HepG2 (cell line): ENCODE results near the gene TCAIM. TPM values are rescaled to one million over a fixed set of nuclear protein-coding genes. Genes with fewer than 3 reads are reported as not detected.
A peak's percentile ranks its signal among the peaks of the same experiment; 100 is the strongest.

Experiments used
- ATF7-NPFF ChIP-seq: sonication (generic); formaldehyde crosslinking; IDR thresholded peaks from 2 replicates; pipeline ENCODE4 v1.8.1; 2023; ENCODE audit warnings: mild to moderate bottlenecking, low read depth, missing genetic modification reagents, moderate library complexity
- ELF3 ChIP-seq: IDR thresholded peaks from 2 replicates; pipeline ENCODE4 v1.6.1; 2016; ENCODE audit warnings: missing genetic modification reagents, missing compliant biosample characterization
- HDAC1 ChIP-seq: sonication (generic); formaldehyde crosslinking; IDR thresholded peaks from 2 replicates; pipeline ENCODE4 v1.5.1; 2020; ENCODE audit warnings: mild to moderate bottlenecking, missing genetic modification reagents
- KLF16 ChIP-seq, 2 experiments: sonication (generic) in 1 of 2; formaldehyde crosslinking in 1 of 2; IDR thresholded peaks; 2 replicates each; pipeline versions ENCODE4 v1.6.1 to v1.8.0; 2016 to 2023; ENCODE audit warnings: missing genetic modification reagents in 2 of 2, missing compliant biosample characterization in 1 of 2
- MAFK ChIP-seq, 2 experiments: IDR thresholded peaks in 1 of 2; conservative IDR thresholded peaks in 1 of 2; 2 replicates each; pipeline ENCODE4 v1.6.1; 2011; ENCODE audit warnings: improper control_type of control experiment in 2 of 2, low read length in 2 of 2
- MBNL3 ChIP-seq: fragments of 250-450 bp; sonication (Bioruptor Pico); conservative IDR thresholded peaks from 2 replicates; pipeline ENCODE4 v1.8.0; 2022; ENCODE audit warnings: mild to moderate bottlenecking, inconsistent platforms
- MIER3 ChIP-seq: IDR thresholded peaks from 2 replicates; pipeline ENCODE4 v1.6.1; 2016; ENCODE audit warnings: missing compliant biosample characterization, borderline replicate concordance
- MIXL1 ChIP-seq: IDR thresholded peaks from 2 replicates; pipeline ENCODE4 v1.6.1; 2016
- NFKBIZ ChIP-seq: IDR thresholded peaks from 2 replicates; pipeline ENCODE4 v1.6.1; 2018; ENCODE audit warnings: missing genetic modification reagents, missing compliant biosample characterization
- SKI ChIP-seq: fragments of 450-650 bp; IDR thresholded peaks from one replicate; pipeline ENCODE4 v1.6.1; 2018; ENCODE audit warnings: mild to moderate bottlenecking; ENCODE audit not compliant: partially characterized antibody
- TEAD3 ChIP-seq: optimal IDR thresholded peaks from 2 replicates; pipeline ENCODE3; 2016; ENCODE audit warnings: borderline replicate concordance
- ZNF225 ChIP-seq: sonication (generic); formaldehyde crosslinking; IDR thresholded peaks from 2 replicates; pipeline ENCODE4 v1.4.0; 2020; ENCODE audit warnings: mild to moderate bottlenecking, missing genetic modification reagents
- ZNF317 ChIP-seq: sonication (generic); formaldehyde crosslinking; IDR thresholded peaks from 2 replicates; pipeline ENCODE4 v1.5.0; 2020; ENCODE audit warnings: mild to moderate bottlenecking, missing genetic modification reagents
- ZNF557 ChIP-seq: sonication (generic); formaldehyde crosslinking; IDR thresholded peaks from 2 replicates; pipeline ENCODE4 v1.4.0; 2020; ENCODE audit warnings: missing genetic modification reagents
- ZNF609 ChIP-seq: sonication (generic); formaldehyde crosslinking; IDR thresholded peaks from 2 replicates; pipeline ENCODE4 v1.4.0; 2020; ENCODE audit warnings: mild to moderate bottlenecking, missing genetic modification reagents, borderline replicate concordance
- ZNF619 ChIP-seq: sonication (generic); formaldehyde crosslinking; IDR thresholded peaks from 2 replicates; pipeline ENCODE4 v1.4.0; 2020; ENCODE audit warnings: mild to moderate bottlenecking, missing genetic modification reagents
- ZNF644 ChIP-seq: IDR thresholded peaks from 2 replicates; pipeline ENCODE4 v1.6.1; 2016; ENCODE audit warnings: low read depth
- polyA plus RNA-seq, 8 experiments: library from polyadenylated mRNA; depleted of rRNA in 3 of 8; stranded (reverse) in 7 of 8; unstranded in 1 of 8; fragments of >200 nt; fragmentation: Illumina TruSeq in 4 of 8; extraction: Trizol in 4 of 8; gene quantifications; 2 replicates each; pipeline versions ENCODE4 v1.2.1 to v1.2.3, GENCODE V29; 2011 to 2016; ENCODE audit warnings: low read depth in 4 of 8, missing spikeins in 1 of 8, mixed read lengths in 1 of 8; ENCODE audit not compliant: insufficient read depth in 1 of 8
- total RNA-seq, 5 experiments: library from RNA; depleted of rRNA; stranded (reverse); fragments of >200 nt; fragmentation: Illumina TruSeq; extraction: Trizol; gene quantifications; 2 replicates each; pipeline ENCODE4 v1.2.3, GENCODE V29; 2016; ENCODE audit warnings: low read depth in 1 of 5
- TF ChIP-seq, protein P1 (sequence below), 2 experiments: sonication (generic) in 1 of 2; formaldehyde crosslinking in 1 of 2; IDR thresholded peaks; 2 replicates each; pipeline versions ENCODE4 v1.4.0 to v1.6.1; 2018 to 2020; ENCODE audit warnings: missing genetic modification reagents in 2 of 2, borderline replicate concordance in 1 of 2, low read depth in 1 of 2, mild to moderate bottlenecking in 1 of 2, missing biosample characterization in 1 of 2
- TF ChIP-seq, protein P2 (sequence below): sonication (generic); formaldehyde crosslinking; IDR thresholded peaks from 2 replicates; pipeline ENCODE4 v1.4.0; 2020; ENCODE audit warnings: missing genetic modification reagents
- TF ChIP-seq, protein P3 (sequence below): IDR thresholded peaks from 2 replicates; pipeline ENCODE4 v1.6.1; 2016; ENCODE audit warnings: mild to moderate bottlenecking

The TCAIM gene
- total and polyA plus RNA-seq, 2 of the 13 experiments (the other 11 are each of a cell fraction or from before 2014, with no cell fraction given) = 16.9 to 22.6 TPM

DNA sequence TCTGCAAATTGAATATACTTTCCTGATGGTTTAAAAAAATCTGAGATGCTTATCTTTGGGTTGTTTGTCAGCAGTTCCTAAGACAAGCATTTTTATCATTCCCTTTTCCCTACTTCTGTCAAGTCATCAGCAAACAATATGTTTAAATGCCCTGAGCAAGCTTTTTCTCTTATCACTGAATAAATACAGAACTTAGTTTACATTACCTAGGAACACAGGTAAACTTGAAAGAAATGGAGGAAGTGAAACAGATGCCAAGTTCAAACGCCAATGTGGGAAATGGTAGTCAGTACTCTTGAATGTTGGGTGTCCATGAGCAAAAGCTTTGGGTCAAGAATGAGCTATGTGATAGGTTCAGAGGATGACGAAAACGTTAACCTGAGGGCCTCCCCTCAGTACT is 17.2 kb upstream of the TCAIM start (continued):
- TF ChIP-seq, protein P1, sequence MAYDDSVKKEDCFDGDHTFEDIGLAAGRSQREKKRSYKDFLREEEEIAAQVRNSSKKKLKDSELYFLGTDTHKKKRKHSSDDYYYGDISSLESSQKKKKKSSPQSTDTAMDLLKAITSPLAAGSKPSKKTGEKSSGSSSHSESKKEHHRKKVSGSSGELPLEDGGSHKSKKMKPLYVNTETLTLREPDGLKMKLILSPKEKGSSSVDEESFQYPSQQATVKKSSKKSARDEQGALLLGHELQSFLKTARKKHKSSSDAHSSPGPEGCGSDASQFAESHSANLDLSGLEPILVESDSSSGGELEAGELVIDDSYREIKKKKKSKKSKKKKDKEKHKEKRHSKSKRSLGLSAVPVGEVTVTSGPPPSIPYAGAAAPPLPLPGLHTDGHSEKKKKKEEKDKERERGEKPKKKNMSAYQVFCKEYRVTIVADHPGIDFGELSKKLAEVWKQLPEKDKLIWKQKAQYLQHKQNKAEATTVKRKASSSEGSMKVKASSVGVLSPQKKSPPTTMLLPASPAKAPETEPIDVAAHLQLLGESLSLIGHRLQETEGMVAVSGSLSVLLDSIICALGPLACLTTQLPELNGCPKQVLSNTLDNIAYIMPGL (CRISPR knock-in tag; IDR thresholded peaks at IDR 0.05; ENCODE audit: borderline replicate concordance in 1 of 2, low read depth in 1 of 2) = no peak; a peak in 1 of 4 replicates
- TF ChIP-seq ZNF609 (peak; percentile 96), NFKBIZ (CRISPR knock-in tag) (no peak), MIER3 (CRISPR knock-in tag) (peak; percentile 67; the same call in 1 of the 2 replicates), ZNF644 (CRISPR knock-in tag) (peak; percentile 97), ZNF619 (CRISPR knock-in tag) (no peak), TEAD3 (peak; percentile 81), ZNF317 (peak; percentile 68; the same call in 1 of the 2 replicates), SKI (peak; percentile 90), MBNL3 (no peak), ELF3 (CRISPR knock-in tag) (peak; percentile 97), ZNF225 (CRISPR knock-in tag) (no peak), ATF7-NPFF (CRISPR knock-in tag) (no peak), MIXL1 (CRISPR knock-in tag) (peak; percentile 76), ZNF557 (CRISPR knock-in tag) (no peak), MAFK (conservative IDR thresholded peaks at IDR 0.05 in 1 of 2, IDR thresholded peaks at IDR 0.05 in 1 of 2; ENCODE audit: low read length in 2 of 2) (peak; percentile 90 to 91), KLF16 (CRISPR knock-in tag; IDR thresholded peaks at IDR 0.05) (peak in 1 of 2 experiments; percentile 55; a peak in 1 of 4 replicates), HDAC1 (CRISPR knock-in tag) (peak; percentile 86)
- TF ChIP-seq, protein P2, sequence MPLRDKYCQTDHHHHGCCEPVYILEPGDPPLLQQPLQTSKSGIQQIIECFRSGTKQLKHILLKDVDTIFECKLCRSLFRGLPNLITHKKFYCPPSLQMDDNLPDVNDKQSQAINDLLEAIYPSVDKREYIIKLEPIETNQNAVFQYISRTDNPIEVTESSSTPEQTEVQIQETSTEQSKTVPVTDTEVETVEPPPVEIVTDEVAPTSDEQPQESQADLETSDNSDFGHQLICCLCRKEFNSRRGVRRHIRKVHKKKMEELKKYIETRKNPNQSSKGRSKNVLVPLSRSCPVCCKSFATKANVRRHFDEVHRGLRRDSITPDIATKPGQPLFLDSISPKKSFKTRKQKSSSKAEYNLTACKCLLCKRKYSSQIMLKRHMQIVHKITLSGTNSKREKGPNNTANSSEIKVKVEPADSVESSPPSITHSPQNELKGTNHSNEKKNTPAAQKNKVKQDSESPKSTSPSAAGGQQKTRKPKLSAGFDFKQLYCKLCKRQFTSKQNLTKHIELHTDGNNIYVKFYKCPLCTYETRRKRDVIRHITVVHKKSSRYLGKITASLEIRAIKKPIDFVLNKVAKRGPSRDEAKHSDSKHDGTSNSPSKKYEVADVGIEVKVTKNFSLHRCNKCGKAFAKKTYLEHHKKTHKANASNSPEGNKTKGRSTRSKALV (CRISPR knock-in tag) = no peak
- TF ChIP-seq, protein P3, sequence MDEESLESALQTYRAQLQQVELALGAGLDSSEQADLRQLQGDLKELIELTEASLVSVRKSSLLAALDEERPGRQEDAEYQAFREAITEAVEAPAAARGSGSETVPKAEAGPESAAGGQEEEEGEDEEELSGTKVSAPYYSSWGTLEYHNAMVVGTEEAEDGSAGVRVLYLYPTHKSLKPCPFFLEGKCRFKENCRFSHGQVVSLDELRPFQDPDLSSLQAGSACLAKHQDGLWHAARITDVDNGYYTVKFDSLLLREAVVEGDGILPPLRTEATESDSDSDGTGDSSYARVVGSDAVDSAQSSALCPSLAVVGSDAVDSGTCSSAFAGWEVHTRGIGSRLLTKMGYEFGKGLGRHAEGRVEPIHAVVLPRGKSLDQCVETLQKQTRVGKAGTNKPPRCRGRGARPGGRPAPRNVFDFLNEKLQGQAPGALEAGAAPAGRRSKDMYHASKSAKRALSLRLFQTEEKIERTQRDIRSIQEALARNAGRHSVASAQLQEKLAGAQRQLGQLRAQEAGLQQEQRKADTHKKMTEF (CRISPR knock-in tag) = peak; percentile 79
